GM21515 (cell line): Measurements from ENCODE around the gene MAGI2.

Experiments used
- ATAC-seq: cut with Tn5 transposase; IDR thresholded peaks from one replicate; pipeline ENCODE4 v1.9.1; 2021; ENCODE audit not compliant: unreplicated experiment

Gene MAGI2

DNA sequence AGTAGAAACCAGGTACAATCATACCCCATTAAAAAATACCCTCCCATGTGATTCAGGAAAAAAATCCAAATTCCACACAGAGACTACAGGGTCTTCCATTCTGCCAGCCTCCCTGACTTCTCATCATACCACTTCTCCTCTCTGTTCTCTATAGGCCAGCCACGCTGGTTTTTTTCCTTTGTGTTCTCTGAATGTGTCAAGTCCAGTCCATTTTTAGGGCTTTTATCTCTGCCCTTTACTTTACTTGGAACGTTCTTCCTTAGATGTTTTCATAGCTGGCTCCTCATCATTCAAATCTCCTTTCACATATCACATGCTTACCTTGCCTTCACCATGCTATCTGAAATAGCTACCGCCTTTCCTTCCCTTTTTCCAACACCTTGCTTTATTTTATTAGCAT lies 1057.3 kb downstream of the MAGI2 start:
- no peak for ATAC-seq

DNA sequence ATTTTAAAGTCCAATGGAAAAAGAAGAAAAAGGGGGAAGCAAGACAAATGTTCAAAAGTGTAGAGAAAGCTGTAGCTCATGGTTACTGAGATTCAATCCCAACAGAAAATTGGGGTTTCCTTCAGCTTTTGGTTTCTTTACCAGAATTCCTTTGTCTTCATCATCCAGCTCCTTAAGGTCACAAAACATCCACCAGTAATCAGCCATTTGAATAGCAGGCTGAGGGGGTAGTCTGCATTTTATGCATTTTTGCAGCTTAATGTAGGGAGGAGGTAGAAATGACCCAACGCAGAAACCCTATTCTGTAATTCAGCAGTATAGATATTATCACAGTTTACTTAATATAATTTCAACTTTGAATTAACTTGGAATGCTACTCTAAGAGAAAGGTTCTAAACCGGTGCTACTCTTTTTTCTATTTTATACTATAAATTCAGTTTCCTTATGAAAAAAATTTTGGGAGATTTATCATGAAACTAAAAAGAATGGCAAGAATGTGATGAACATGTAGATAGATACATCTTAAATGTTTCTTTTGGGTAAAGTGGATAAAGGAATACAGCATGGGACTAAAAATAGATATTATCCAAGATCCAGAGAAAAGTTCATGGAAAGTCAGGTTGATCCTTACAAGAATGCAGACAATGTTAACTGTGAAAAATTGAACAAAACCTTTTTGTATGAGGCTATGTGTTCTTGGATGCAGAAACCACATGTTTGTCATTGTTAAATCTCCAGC lies 1058.0 kb downstream of the MAGI2 start:
- no peak for ATAC-seq

GRCh38 chr7:78389022-78389421 lies 1064.4 kb downstream of the MAGI2 start:
- ATAC-seq, result no peak

- no peak for ATAC-seq
Measured at GRCh38 chr7:78386520-78386919, 1066.9 kb downstream of the MAGI2 start.

GRCh38 chr7:78383096-78383880 lies 1070.2 kb downstream of the MAGI2 start:
- ATAC-seq, result no peak

GRCh38 chr7:78379148-78379547 lies 1074.3 kb downstream of the MAGI2 start:
- no peak for ATAC-seq

DNA sequence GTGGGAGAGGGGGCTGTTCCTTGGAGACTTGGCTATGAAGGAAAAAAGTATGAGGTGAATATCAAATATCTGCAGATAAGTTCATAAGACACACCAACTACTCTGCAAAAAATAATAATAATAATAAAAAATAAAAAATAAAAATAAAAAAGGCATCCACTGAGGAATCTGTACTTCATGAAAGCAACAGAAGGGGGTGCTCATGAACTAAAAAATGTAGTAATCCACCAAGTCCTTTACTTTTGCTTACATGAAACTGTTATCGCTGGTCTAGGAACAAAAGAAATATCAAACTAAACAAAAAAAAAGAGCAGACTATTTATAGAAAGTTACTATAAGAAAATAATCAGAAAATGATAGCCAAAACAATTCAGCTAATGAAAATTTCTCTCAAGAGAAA lies 1075.9 kb downstream of the MAGI2 start:
- ATAC-seq, result no peak

DNA sequence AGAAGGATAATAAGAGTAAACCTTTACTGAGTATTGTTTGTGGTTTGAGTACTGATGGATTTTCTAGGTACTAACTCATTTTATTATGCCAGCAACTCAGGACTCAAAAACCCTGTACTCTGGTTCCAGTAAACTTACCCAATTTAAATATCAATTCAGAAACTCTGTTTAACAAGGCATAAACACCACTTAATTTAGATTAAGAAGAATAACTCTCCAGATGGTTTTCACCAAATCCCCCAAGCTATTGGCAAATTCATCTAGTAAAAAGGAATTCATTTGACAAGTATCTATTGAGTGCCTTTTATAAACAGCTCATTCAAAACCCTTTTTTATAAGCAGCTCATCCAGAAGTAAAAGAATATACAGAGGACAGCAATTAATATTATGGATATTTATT lies 1082.5 kb downstream of the MAGI2 start:
- ATAC-seq, result no peak

- ATAC-seq, result no peak
Measured at GRCh38 chr7:78368771-78369170, 1084.7 kb downstream of the MAGI2 start.

- no peak for ATAC-seq
Measured at GRCh38 chr7:78367280-78367773, 1086.1 kb downstream of the MAGI2 start.

DNA sequence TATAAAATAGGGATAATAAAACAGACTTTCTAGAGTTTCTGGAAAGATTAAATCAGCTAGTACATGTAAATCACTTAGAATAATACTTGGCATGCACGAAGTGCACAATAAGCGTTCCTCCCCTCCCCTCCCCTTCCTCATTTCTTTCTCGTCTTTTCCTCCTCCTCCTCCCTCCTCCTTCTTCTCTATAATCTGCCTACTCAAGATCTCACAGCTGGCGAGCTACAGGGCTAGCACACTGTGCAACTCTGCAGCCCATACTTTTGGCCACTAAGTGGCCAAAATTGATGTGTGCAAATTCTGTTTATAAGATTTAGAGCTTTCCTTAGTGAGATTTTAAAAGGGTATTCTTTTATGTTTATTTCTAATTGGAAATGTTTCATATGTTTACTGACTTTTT lies 1089.6 kb downstream of the MAGI2 start:
- ATAC-seq, result no peak

- no peak for ATAC-seq
Measured at GRCh38 chr7:78359836-78360235, 1093.6 kb downstream of the MAGI2 start.

DNA sequence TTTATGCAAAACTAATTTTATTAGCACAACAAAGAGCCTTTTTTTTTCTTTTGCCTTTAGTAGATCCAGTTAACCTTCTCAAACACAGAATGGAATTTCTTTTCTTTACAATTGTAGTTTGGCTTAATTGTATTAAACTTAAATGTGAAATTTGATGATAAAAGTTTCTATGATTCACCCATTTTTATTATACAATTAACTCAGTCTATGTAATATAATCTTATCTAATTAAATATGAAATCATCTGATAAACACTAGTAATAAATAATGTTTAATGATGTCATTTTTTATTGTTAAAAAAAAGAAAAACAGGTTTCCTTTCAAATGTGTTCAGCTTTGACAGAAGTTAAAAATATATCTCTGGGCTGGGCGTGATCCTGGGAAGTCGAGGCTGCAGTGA lies 1095.8 kb downstream of the MAGI2 start:
- ATAC-seq, result no peak

- ATAC-seq, result no peak
Measured at GRCh38 chr7:78355834-78356233, 1097.6 kb downstream of the MAGI2 start.

DNA sequence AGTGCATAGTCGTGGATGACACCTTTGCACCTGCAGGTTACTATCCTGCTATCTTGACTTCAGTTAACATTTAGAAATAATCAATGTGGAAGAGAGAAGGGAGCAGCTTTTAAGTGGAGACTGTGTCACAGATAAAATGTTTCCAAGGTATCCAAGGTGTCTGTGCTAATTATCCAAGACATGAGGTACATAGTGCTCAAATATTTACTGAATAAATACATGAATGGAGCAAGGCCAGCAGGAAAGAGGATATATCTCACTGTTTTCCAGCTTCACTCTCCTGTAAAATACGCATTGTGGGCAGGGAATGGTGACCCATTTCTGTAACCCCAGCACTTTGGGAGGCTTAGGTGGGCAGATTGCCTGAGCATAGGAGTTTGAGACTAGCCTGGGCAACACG lies 1102.5 kb downstream of the MAGI2 start:
- no peak for ATAC-seq

DNA sequence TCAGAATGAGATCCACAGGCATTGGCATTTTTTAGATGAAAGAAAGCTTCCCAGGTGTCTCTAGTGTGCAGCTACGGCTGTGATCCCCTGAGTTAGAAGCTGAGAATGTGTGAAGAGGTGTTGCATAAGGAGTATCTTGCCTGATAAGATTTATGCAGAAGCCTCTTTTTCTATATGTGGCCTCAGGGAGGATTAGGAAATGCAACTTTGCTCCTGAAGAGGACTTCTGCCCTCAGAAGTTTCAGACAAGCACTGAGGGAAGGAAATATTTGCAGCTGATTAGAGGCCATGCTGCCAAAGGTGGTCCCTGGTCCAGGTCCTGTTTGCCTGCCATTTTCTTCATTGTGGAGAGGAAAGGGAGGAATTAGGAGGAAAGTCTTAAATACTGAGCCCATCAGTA lies 1103.1 kb downstream of the MAGI2 start:
- no peak for ATAC-seq

- no peak for ATAC-seq
Measured at GRCh38 chr7:78346827-78347226, 1106.6 kb downstream of the MAGI2 start.

DNA sequence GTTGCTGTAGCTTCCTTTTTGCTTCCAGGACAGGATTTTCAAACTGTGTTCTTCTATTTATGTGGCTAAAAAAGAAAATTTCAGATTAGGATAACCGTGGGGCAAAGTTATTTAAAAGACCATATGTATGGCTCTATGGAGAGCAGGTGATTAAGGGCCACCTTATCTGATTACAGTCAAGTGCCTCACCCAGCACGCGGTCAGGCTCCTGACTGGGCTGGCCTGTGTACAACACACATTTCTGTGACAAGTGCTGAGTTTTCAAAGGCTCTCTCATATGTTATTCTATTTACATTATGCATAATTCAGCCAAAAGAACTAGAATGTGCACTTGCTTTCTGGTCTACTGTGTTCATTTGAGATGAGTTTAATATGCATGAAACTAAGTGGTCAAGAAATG lies 1107.5 kb downstream of the MAGI2 start:
- no peak for ATAC-seq

GRCh38 chr7:78345293-78345911 lies 1108.1 kb downstream of the MAGI2 start:
- no peak for ATAC-seq

DNA sequence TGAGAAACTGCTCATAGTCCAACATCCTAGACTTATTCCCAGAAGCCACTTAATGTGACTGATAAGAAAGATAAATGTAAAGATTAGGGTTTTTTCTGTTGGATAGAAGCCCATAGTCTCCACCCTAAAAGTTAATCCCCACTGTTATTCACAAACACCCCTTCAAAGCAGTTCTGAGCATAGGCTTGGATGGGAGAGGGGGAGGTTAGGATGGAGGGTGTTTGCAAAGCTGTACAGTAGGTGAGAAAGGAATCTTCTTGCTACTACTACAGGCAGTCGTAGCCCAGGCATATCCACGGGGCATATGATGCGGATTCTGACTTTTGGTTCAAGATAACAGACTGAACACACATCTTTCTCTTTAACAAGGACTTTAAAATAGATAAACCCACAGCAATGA lies 1119.0 kb downstream of the MAGI2 start:
- no peak for ATAC-seq

DNA sequence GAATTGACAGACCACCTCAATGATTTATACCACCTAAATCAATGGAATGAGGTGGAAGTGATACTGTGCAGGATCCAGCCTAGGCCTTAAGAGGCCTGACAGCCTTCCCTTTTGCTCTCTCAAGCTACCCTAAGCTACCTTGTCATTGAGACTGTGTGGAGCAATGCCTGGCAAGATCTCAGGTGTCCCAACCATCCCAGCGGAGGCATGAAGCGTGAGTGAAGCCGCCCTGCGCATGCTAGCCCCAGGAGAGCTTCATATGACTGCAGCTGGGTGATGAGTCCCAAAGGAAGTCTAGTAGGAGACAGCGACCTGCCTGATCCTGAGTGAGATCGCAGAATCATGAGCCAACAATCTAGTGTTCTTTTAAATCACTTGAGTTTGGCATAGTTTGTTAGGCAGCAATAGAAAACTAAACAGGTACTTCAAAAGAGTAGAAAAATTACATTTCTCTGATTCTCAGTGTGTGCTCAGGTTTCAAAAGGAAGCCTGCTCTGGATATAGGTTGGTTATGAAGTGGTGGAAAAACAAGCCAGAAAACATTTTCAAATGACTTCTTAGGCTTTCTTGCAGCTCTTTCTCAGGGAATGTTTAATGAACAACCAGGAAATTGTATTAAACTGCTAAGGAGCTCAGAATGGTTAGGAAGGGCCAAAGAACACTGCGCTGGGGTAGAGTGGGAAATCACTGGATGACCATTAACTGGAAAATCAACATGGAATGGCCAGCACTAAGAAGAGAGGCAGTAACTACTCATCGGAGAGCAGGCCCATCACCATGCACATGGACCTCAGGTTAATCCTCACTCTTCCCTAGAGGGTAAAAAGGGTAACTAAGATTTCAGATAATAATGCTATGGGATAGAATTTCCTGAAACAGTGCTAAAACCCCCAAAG lies 1119.7 kb downstream of the MAGI2 start:
- ATAC-seq, result no peak
